Measurements from ENCODE around the gene GPRC5C. TPM values are rescaled to one million over a fixed set of nuclear protein-coding genes. Genes with fewer than 3 reads are reported as not detected.

GPRC5C gene
- total RNA-seq, 1 experiment from 2014 or later = 15.5 TPM

- WGBS (ENCODE audit: extremely low coverage, insufficient read length, low lambda C conversion rate) = no CpG with 5 or more reads among the region's 9 CpGs
- Mint-ChIP-seq H3K9me3 (peaks cover 15% of the 10 kb centered on the region in 2 experiments), H3K4me1 (peaks cover 2 to 3% of the 10 kb centered on the region in 2 experiments; a peak in 3 of 4 replicates), H3K27ac (no peak overlapping the region), H3K36me3 (ENCODE audit: insufficient read depth in 1 of 3, low read depth in 3 of 3) (peaks cover 0 to 9% (median 3%) of the 10 kb centered on the region in 3 experiments; a peak in 3 of 7 replicates), H3K4me3 (no peak overlapping the region), H3K27me3 (ENCODE audit: low read depth) (peaks cover 27% of the 10 kb centered on the region)
- no peak for TF ChIP-seq CTCF (conservative IDR thresholded peaks at IDR 0.05)
- no peaks in the 10 kb centered on the region for H3K79me2 ChIP-seq (ENCODE audit: insufficient read depth, low read length)
- H3K27me3 ChIP-seq (ENCODE audit: insufficient read depth, low read length) = no peaks in the 10 kb centered on the region
- no peak overlapping the region for H3K56ac ChIP-seq (ENCODE audit: insufficient read length, low read depth, low read length)
- H3K4me1 ChIP-seq (ENCODE audit: insufficient read depth, low read length) = no peaks in the 10 kb centered on the region
- no peaks in the 10 kb centered on the region for H3K79me1 ChIP-seq (ENCODE audit: insufficient read depth, low read depth, low read length, poor library complexity, severe bottlenecking)
- H3K9ac ChIP-seq (ENCODE audit: extremely low read depth, insufficient read length, low read length) = no peak overlapping the region
- H2BK20ac ChIP-seq (ENCODE audit: low read depth, low read length, poor library complexity, severe bottlenecking) = no peak overlapping the region
- H2AFZ ChIP-seq (ENCODE audit: low read length) = no peak overlapping the region
- no peaks in the 10 kb centered on the region for H4K20me1 ChIP-seq (ENCODE audit: control insufficient read depth, insufficient read depth, insufficient read length)
- no peak overlapping the region for H3T11ph ChIP-seq (ENCODE audit: low read length)
- no peaks in the 10 kb centered on the region for H3K23me2 ChIP-seq (ENCODE audit: insufficient read length, low read depth, low read length, poor library complexity, severe bottlenecking)
- H3K27ac ChIP-seq (ENCODE audit: insufficient read length, low read depth, low read length) = no peak overlapping the region
- no peak overlapping the region for H3K14ac ChIP-seq (ENCODE audit: insufficient read depth, low read length)
- no peak overlapping the region for H3K23ac ChIP-seq (ENCODE audit: insufficient read length, low read depth, low read length)
- DNase-seq = peak; percentile 24
- no peak overlapping the region for H2AK5ac ChIP-seq (ENCODE audit: insufficient read length, low read length)
- no peak overlapping the region for H4K8ac ChIP-seq (replicated peaks; ENCODE audit: insufficient read length, low read depth, low read length)
- H3K9me3 ChIP-seq (ENCODE audit: control insufficient read depth, low read depth, low read length) = no peaks in the 10 kb centered on the region
- H2BK12ac ChIP-seq (ENCODE audit: insufficient read length, low read depth, low read length) = no peak overlapping the region
- no peak overlapping the region for H2BK120ac ChIP-seq (ENCODE audit: low read depth, low read length, poor library complexity, severe bottlenecking)
- no peak overlapping the region for H2BK15ac ChIP-seq (ENCODE audit: low read depth, low read length)
- no peak overlapping the region for H3K4me2 ChIP-seq (ENCODE audit: insufficient read depth, insufficient read length, low read length)
- H3K18ac ChIP-seq (ENCODE audit: insufficient read length, low read depth, low read length) = no peak overlapping the region
- H2BK5ac ChIP-seq (ENCODE audit: insufficient read length, low read length) = no peak overlapping the region
- H4K91ac ChIP-seq (ENCODE audit: insufficient read length, low read depth, low read length) = no peak overlapping the region
- H4K5ac ChIP-seq (ENCODE audit: insufficient read length, low read depth, low read length) = no peak overlapping the region
- H3K4ac ChIP-seq (ENCODE audit: low read depth, low read length) = no peak overlapping the region
These were observed 58.8 kb downstream of the GPRC5C start for GRCh38 chr17:74490716-74491115.

Measured in H9 (cell line).